GM18909 (cell line): ENCODE measurements around the gene LENG8.
"Not testable (repeated sequence)": the region's sequence is repeated elsewhere in the genome, so short reads cannot be mapped to it uniquely, and the experiment has no call there.

Experiments used
- ATAC-seq: cut with Tn5 transposase; IDR thresholded peaks from one replicate; pipeline ENCODE4 v1.9.1; 2021; ENCODE audit warnings: mild to moderate bottlenecking; ENCODE audit not compliant: unreplicated experiment, poor library complexity

LENG8 gene

DNA sequence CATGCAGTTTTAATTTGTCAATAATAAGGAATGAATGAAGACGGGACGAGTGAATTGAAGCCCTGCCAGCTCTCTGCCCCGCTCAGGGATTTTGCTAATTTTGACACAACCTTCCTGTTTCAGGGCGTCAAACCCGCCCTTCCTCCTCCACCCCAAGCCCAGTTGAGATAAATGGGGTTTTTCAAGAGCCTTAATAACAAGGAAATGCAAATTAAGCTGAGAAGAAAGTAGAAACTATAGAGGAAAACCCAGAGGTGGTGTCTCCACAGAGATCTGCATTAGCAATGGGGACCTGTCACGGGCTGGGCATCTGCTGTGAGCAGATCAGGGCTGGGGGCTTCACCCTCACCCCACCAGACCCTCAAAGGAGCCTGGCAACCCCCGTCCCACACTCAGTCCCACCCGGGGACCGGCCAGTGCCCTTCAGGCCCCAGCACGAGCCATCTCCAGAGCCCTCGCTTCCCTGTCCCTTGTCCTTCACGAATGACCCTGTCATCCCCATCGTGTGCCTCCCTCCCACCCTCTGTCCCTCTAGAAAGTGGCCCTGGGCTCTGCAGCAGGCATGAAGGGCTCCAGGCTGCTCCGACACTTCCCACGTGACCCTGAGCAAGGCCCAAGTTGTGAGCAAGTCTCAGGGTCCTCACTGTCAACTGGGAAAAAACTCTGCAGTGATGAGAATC, 58.2 kb downstream of the LENG8 start:
- not testable (repeated sequence) for ATAC-seq

DNA sequence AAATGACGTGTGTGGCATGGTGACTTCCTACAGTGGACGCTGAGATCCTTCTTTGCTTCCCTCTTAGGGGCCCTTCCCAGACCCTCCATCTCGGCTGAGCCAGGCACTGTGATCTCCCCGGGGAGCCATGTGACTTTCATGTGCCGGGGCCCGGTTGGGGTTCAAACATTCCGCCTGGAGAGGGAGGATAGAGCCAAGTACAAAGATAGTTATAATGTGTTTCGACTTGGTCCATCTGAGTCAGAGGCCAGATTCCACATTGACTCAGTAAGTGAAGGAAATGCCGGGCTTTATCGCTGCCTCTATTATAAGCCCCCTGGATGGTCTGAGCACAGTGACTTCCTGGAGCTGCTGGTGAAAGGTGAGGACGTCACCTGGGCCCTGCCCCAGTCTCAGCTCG, 58.8 kb downstream of the LENG8 start:
- no peak for ATAC-seq

DNA sequence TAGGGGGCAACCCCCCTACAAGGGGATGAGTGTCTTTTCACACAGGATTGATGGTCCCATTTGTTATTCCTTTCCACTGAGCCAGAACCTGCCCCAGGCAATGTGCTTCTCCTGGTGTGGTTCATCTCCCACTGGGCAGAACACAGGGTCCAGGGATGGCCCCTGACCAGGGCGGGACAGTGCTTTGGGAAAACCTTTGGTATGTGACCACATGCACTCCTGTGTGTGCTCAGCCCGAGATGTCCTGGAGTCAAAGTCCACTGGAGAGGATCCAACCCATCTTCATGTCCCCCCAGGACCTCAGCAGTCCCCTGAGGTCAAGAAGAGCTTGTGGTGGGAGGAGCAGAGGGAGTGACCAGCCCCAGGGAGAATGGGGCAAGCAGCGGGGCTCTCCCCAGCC, 59.5 kb downstream of the LENG8 start:
- ATAC-seq: not testable (repeated sequence)

DNA sequence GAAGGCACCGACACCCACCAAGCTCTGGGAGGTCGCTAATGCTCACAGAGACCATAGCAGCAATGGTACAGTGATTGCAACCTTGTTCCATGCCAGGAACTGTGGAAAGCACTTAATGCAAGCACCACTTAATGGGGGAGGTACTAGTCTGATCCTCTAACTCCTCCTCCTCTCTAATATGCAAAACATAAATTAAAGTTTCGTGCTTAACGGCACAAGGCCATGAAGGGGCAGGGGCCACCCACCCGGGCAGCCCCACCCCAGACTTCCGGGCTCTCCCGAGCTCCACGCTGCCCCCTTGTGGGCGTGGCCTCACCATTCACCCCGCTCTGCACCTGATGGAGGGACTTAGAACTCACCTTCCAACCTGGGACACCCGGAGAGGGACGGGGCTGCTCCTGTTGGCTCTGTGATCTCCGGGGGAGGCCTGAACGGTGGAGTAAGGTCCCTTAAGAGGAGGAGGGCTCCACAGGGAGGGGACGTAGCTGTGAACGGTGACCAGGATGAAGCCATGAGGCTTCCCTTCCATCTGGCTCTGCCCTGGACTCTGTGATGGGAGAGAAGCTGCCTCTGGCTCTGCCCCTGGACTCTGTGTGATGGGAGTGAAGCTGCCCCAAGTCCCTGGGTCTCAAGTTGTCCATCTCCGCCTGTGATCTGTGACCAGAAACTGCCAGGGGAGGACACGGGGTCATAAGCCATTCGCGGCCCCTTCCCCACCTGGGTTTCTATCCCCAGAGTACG, 60.4 kb downstream of the LENG8 start:
- not testable (repeated sequence) for ATAC-seq
